Stimulated activated naive B cell treated with anti-CD40 and anti-IgM and Interleukin-4, amounts not matched to agents 10 μg/mL and 1 μg/mL and 100 μg/mL, for 72 hours (primary cell): ENCODE measurements around the gene PI16.
"Not testable (repeated sequence)": the region's sequence is repeated elsewhere in the genome, so short reads cannot be mapped to it uniquely, and the experiment has no call there.

Experiments used
- ATAC-seq, 2 donors: fragments of 150-1000 bp; cut with Tn5 transposase; replicated peaks; 2 replicates each; pipeline ENCODE4 v1.10.0; 2021; ENCODE audit warnings: moderate library complexity in 1 of 2
- DNase-seq: peaks from one replicate; pipeline ENCODE4 v3.0.0; 2021
- H3K27ac Mint-ChIP-seq: one replicate; pipeline ENCODE4 v1.8.0; 2022; ENCODE audit warnings: mild to moderate bottlenecking, mixed read lengths
- H3K27me3 Mint-ChIP-seq, 2 donors: one replicate each; pipeline ENCODE4 v1.8.0; 2022; ENCODE audit warnings: mixed read lengths in 2 of 2
- H3K36me3 Mint-ChIP-seq, 2 donors: one replicate each; pipeline ENCODE4 v1.8.0; 2022; ENCODE audit warnings: mixed read lengths in 2 of 2, mild to moderate bottlenecking in 1 of 2
- H3K4me1 Mint-ChIP-seq, 2 donors: one replicate each; pipeline ENCODE4 v1.8.0; 2022; ENCODE audit warnings: mixed read lengths in 2 of 2, mild to moderate bottlenecking in 1 of 2
- H3K4me3 Mint-ChIP-seq, 2 donors: one replicate each; pipeline ENCODE4 v1.8.0; 2022; ENCODE audit warnings: mild to moderate bottlenecking in 2 of 2, mixed read lengths in 2 of 2, moderate library complexity in 1 of 2
- H3K9me3 Mint-ChIP-seq, 2 donors: one replicate each; pipeline ENCODE4 v1.8.0; 2022; ENCODE audit warnings: mixed read lengths in 2 of 2, mild to moderate bottlenecking in 1 of 2

The PI16 gene

DNA sequence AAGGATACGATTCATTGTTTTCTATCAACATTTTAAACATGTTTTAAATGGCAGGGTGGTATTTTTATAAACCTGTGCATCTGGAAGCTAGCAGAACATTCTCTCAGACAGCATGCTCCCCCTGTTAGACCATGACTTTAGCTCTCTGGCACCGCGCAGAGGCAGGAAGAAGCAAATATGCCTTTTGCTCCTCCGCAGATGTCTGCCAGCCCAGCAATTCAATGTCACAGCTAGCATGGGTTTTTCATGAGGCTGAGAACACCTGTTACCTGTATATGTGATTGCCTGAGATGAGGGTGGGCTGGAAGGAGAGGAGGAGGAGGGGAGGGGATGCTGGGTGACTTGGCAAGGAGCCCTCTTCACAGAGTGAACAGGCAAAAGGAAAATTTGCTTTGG is 24.8 kb downstream of the PI16 start:
- Mint-ChIP-seq H3K4me1 (peaks cover 31 to 35% of the 10 kb centered on the region in 2 donors), H3K9me3 (no peaks in the 10 kb centered on the region), H3K27me3 (no peaks in the 10 kb centered on the region), H3K36me3 (peaks cover 37 to 58% of the 10 kb centered on the region in 2 donors), H3K27ac (peak overlapping the region; percentile 60), H3K4me3 (no peak overlapping the region)
- peak in 1 of 2 donors; percentile 54 for ATAC-seq
- DNase-seq, result no peak

- Mint-ChIP-seq H3K9me3 (no peaks in the 10 kb centered on the region), H3K4me1 (peaks cover 31 to 35% of the 10 kb centered on the region in 2 donors), H3K4me3 (no peak overlapping the region), H3K27me3 (no peaks in the 10 kb centered on the region), H3K36me3 (peaks cover 33 to 58% of the 10 kb centered on the region in 2 donors), H3K27ac (peak overlapping the region; percentile 25)
- ATAC-seq, result no peak
- no peak for DNase-seq
Observed at GRCh38 chr6:36980129-36980528, 25.6 kb downstream of the PI16 start.

DNA sequence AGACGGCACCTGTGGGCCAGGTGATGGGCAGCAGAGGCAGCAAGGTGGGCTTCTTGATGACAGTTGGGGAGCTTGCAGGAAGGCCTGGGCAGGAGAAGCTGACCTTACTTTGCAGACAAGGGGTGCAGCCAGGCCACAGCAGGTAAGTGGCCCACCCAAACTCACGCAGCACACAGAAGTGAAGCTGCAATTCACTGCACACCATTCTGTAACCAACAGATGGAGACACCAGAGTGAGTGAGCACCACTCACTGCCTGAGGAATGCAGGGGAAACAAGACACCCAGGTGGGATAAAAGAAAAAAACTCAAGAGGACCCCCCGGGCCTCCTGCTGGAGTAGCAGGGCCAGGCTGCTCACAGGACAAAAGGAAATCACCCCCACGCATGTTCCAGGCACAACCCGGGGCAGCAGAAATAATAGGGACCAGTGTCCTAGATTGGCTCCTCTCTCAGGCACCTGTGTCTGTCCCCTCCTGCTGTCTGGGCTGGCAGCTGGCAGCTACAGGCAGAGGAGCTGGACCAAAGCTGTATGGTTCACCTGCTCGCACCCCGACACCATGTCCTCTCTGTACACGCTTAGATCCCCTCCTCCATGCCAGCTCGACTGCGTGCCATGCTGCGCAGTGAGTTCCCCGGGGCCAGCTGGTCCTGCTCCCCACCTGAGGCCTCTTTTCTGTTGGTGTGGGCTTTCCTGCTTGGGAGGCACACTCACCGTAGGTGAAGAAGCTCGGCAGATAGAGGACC is 26.5 kb downstream of the PI16 start:
- no peaks in the 10 kb centered on the region for H3K9me3 Mint-ChIP-seq
- H3K4me3 Mint-ChIP-seq, result no peak overlapping the region
- peaks cover 31 to 35% of the 10 kb centered on the region in 2 donors for H3K4me1 Mint-ChIP-seq
- H3K27ac Mint-ChIP-seq, result peak overlapping the region; percentile 25
- no peaks in the 10 kb centered on the region for H3K27me3 Mint-ChIP-seq
- DNase-seq (no peak), ATAC-seq (no peak)
- H3K36me3 Mint-ChIP-seq, result peaks cover 32 to 50% of the 10 kb centered on the region in 2 donors

DNA sequence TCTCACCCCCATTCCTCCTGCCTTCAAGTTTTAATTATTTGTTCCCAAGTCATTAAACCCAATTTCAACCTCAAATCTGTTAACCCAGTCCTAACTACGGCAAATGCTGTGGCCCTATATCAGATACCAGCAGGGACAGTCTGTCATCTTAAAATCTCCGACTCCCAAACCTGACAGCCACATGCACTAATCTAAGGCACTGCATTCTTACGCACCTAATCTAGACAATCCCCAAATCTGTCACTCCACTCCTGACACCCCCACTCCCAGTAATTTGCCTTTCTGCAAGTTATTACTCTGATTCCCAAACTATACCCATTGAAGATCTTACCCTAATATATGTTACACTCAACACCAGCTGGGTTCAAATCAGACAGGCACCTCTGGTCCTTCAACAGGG is 29.0 kb downstream of the PI16 start:
- no peak overlapping the region for H3K27ac Mint-ChIP-seq
- ATAC-seq (no peak), DNase-seq (no peak)
- no peaks in the 10 kb centered on the region for H3K9me3 Mint-ChIP-seq
- H3K36me3 Mint-ChIP-seq, result peaks cover 14 to 30% of the 10 kb centered on the region in 2 donors
- H3K27me3 Mint-ChIP-seq, result no peaks in the 10 kb centered on the region
- no peak overlapping the region for H3K4me3 Mint-ChIP-seq
- peaks cover 34 to 49% of the 10 kb centered on the region in 2 donors for H3K4me1 Mint-ChIP-seq

- DNase-seq (peak; percentile 35), ATAC-seq (peak; percentile 34 to 35)
- H3K36me3 Mint-ChIP-seq, result peaks cover 12 to 20% of the 10 kb centered on the region in 2 donors
Observed at GRCh38 chr6:36984581-36985416, 30.3 kb downstream of the PI16 start.

GRCh38 chr6:36985417-36985807 is 30.9 kb downstream of the PI16 start:
- no peaks in the 10 kb centered on the region for H3K27me3 Mint-ChIP-seq
- ATAC-seq, result no peak
- no peak overlapping the region for H3K4me3 Mint-ChIP-seq
- no peak for DNase-seq
- peaks cover 10 to 17% of the 10 kb centered on the region in 2 donors for H3K36me3 Mint-ChIP-seq
- H3K27ac Mint-ChIP-seq, result no peak overlapping the region
- H3K9me3 Mint-ChIP-seq, result no peaks in the 10 kb centered on the region
- H3K4me1 Mint-ChIP-seq, result peaks cover 24 to 38% of the 10 kb centered on the region in 2 donors

More at GRCh38 chr6:36984581-36985416, 30.3 kb downstream of the PI16 start:
- H3K27me3 Mint-ChIP-seq, result no peaks in the 10 kb centered on the region
- no peak overlapping the region for H3K4me3 Mint-ChIP-seq
- H3K27ac Mint-ChIP-seq, result no peak overlapping the region
- no peaks in the 10 kb centered on the region for H3K9me3 Mint-ChIP-seq
- peaks cover 29 to 44% of the 10 kb centered on the region in 2 donors for H3K4me1 Mint-ChIP-seq

DNA sequence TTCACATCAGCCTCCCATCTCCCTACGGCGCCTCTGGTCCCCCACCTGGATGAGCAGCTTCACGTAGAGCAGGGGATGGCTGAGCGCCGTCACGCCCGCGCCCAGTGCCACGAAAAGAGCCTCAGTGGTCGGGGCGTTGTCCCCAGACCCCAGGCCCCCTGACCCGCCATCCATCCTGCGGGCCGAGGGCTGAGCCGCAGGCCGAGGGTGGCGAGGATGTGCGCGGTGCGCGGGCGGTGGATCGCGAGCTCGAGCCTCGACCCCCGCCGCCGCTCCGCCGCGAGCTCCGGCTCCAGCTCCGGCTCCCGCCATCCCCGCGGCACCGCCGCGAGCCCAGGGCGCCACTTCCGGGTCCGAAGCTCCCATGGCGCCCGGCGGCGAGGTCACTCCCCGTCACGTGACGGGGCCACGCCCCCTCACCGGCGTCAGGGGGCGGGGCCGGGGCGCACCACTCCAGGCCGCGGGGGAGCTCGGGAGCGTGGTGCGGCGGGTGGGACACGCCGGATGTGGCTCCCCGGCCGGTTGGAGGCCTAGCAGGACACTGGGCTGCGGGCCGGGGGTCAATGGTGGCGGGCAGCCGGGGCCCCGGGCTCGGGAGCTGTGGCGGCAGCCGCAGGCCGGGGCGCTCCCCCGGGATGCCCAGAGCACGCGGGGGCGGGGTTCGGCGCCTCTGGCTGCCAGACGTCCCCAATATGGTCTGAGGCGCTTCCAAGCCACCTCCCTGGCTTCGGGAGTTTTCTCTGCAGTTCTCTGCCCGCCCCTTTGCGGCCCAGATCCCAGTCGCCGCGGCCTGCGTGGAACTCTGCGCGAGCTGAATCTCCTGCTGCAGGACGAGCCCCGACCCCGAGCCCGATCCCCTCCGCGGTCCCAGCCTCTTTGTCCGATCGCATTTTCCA is 31.5 kb downstream of the PI16 start, which contains the start of gene MTCH1:
MTCH1 (minus strand) TSS at position 389 of the 896 bp plus-strand sequence; CDS start at position 366, 23 bp downstream.
- Mint-ChIP-seq H3K9me3 (no peaks in the 10 kb centered on the region), H3K4me1 (peaks cover 18 to 31% of the 10 kb centered on the region in 2 donors), H3K36me3 (peaks cover 8 to 13% of the 10 kb centered on the region in 2 donors), H3K27ac (peak within 1 kb of the TSS; percentile 98), H3K27me3 (no peaks in the 10 kb centered on the region), H3K4me3 (no peak within 1 kb of the TSS)
- DNase-seq, result peak; percentile 84
- ATAC-seq, result peak; percentile 86

DNA sequence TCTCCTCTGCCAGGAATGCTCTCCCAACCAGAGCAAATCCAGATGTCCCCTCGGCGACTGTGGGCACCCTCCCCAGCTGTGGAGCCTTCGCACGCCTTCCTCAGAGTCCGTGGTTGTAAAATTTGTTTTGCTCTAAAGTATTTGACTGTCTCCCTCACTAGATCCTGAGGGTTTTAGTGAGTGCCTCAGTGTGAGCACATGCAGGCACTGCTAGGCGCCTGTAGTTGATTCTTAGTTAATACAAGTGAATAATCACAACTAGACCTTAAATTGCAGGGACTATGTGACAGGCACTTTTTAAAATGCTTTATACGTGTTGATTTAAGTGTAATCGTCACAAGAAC is 32.1 kb downstream of the PI16 start:
- peaks cover 5 to 9% of the 10 kb centered on the region in 2 donors for H3K36me3 Mint-ChIP-seq
- H3K4me3 Mint-ChIP-seq, result no peak overlapping the region
- ATAC-seq (peak; percentile 21 to 37), DNase-seq (no peak)
- peak overlapping the region; percentile 98 for H3K27ac Mint-ChIP-seq
- no peaks in the 10 kb centered on the region for H3K27me3 Mint-ChIP-seq
- no peaks in the 10 kb centered on the region for H3K9me3 Mint-ChIP-seq
- peaks cover 13 to 25% of the 10 kb centered on the region in 2 donors for H3K4me1 Mint-ChIP-seq

DNA sequence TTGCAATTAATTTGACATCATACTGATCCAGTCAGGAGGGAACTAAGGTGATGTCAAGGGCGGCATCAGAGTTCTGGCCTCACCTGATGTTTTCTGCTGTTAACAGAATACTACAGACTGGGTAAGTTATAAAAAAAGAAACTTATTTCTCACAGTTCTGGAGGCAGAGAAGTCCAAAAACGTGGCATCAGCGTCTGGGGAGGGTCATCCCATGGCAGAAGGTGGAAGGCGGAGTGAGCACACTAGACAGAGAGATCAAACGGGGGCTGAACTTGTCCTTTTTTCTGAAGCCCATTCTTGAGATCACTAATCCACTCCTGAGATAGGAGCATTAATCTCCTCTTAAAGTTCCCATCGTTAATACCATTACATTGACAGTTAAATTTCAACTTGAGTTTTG is 34.7 kb downstream of the PI16 start:
- H3K9me3 Mint-ChIP-seq, result no peaks in the 10 kb centered on the region
- no peak for DNase-seq
- no peak for ATAC-seq
- no peaks in the 10 kb centered on the region for H3K27me3 Mint-ChIP-seq
- no peak overlapping the region for H3K4me3 Mint-ChIP-seq
- H3K27ac Mint-ChIP-seq, result no peak overlapping the region
- H3K4me1 Mint-ChIP-seq, result peaks cover 8 to 14% of the 10 kb centered on the region in 2 donors
- H3K36me3 Mint-ChIP-seq, result peaks cover 2 to 3% of the 10 kb centered on the region in 2 donors

DNA sequence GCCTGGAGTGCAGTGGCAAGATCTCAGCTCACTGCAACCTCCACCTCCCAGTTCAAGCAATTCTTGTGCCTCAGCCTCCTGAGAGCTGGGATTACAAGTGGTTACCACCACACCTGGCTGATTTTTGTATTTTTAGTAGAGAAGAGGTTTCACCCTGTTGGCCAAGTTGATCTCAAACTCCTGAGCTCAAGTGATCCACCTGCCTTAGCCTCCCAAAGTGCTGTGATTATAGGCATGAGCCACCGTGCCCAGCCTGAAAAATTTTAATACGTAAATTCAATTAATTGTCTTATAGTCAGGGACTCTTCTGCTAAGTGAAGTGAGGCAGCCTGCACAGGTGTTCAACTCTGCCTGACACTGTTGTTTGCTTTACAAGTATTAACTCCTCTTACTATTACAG is 35.9 kb downstream of the PI16 start:
- not testable (repeated sequence) for DNase-seq, H3K27ac Mint-ChIP-seq, H3K36me3 Mint-ChIP-seq, H3K27me3 Mint-ChIP-seq, ATAC-seq, H3K4me3 Mint-ChIP-seq, H3K9me3 Mint-ChIP-seq
- H3K4me1 Mint-ChIP-seq, result peaks cover 8 to 14% of the 10 kb centered on the region in 2 donors

DNA sequence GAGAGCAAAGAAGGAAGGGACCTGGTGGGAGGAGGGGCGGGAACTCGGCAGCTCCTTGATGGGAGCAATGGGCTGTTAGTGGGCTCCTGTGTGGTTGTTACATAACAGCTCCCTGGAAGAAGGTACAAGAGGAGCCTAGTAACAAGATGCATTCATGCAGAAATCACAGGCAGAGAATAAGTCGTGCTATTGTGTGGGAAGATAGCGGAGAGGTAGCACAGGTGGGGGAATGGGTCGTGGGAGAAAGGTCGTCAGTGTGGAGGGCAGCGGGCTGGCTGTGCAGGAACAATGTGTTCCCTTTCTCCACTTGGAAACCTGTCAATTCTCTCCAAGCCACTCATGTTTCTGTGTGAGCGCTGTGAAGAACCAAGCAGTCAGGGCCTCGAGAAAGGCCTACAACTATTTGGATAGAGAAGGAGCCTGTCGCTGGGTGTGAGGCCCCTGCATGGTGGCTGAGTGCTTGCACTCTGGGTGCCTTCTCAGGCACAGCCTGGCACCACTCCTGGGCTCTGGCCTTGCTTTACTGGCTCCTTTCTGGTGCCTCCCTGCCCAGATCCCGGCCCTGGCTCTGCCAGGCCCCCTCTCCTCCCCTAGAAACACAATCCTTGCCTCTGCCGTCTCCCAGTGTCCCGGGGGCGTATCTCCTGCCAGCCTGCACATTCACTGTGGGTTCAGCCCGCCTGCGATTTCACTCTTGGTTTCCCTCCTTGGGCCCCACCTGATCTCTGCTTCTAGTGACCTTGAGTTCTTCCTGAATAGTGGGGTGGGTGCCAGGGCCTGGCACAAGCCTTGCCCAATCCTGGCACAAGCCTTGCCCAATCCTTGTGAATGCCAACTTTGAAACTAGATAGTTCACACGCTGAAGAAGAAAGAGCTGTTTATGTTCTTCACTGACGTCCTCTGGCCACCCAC is 43.5 kb downstream of the PI16 start:
- H3K27me3 Mint-ChIP-seq, result no peaks in the 10 kb centered on the region
- no peak for DNase-seq
- peak overlapping the region; percentile 67 for H3K27ac Mint-ChIP-seq
- no peaks in the 10 kb centered on the region for H3K36me3 Mint-ChIP-seq
- H3K4me1 Mint-ChIP-seq, result peaks cover 28 to 36% of the 10 kb centered on the region in 2 donors
- no peak for ATAC-seq
- H3K4me3 Mint-ChIP-seq, result no peak overlapping the region
- H3K9me3 Mint-ChIP-seq, result no peaks in the 10 kb centered on the region

- Mint-ChIP-seq H3K4me3 (no peak overlapping the region), H3K27me3 (no peaks in the 10 kb centered on the region), H3K9me3 (no peaks in the 10 kb centered on the region), H3K4me1 (peaks cover 28 to 39% of the 10 kb centered on the region in 2 donors), H3K36me3 (no peaks in the 10 kb centered on the region), H3K27ac (peak overlapping the region; percentile 67)
- DNase-seq, result no peak
- no peak for ATAC-seq
Observed at GRCh38 chr6:36998723-36999038, 44.1 kb downstream of the PI16 start.

- peak overlapping the region; percentile 37 for H3K27ac Mint-ChIP-seq
- H3K4me3 Mint-ChIP-seq, result no peak overlapping the region
- no peaks in the 10 kb centered on the region for H3K9me3 Mint-ChIP-seq
- ATAC-seq, result peak in 1 of 2 donors; percentile 41
- H3K36me3 Mint-ChIP-seq, result no peaks in the 10 kb centered on the region
- H3K4me1 Mint-ChIP-seq, result peaks cover 33 to 44% of the 10 kb centered on the region in 2 donors
- no peaks in the 10 kb centered on the region for H3K27me3 Mint-ChIP-seq
- no peak for DNase-seq
Observed at GRCh38 chr6:36999061-36999750, 44.7 kb downstream of the PI16 start.
